22Rv1 (cell line): ENCODE data around the gene SLC25A12.

Experiments
- CTCF ChIP-seq: fragments of 450-650 bp; IDR thresholded peaks from 2 replicates; pipeline ENCODE4 v1.5.1; 2017; ENCODE audit warnings: mild to moderate bottlenecking
- ZFX ChIP-seq: fragments of 450-650 bp; IDR thresholded peaks from 2 replicates; pipeline ENCODE4 v1.6.1; 2017; ENCODE audit warnings: antibody characterized with exemption, borderline replicate concordance

GRCh38 chr2:171735991-171736710, 157.9 kb downstream of the SLC25A12 start:
- TF ChIP-seq CTCF (no peak), ZFX (no peak)
